K562 (cell line): ENCODE data around the gene KCNJ12.

Experiments
- BRD4 ChIP-seq: fragments of 200-600 bp; sonication (generic); IDR thresholded peaks from 2 replicates; pipeline ENCODE4 v1.6.1; 2017; ENCODE audit warnings: inconsistent platforms
- JUND ChIP-seq, 2 experiments: IDR thresholded peaks; 2 replicates in 1 of 2; 3 replicates in 1 of 2; pipeline ENCODE4 v1.6.1; 2011; ENCODE audit warnings: borderline replicate concordance in 2 of 2, low read depth in 2 of 2, low read length in 2 of 2, improper control_type of control experiment in 1 of 2, missing biosample characterization in 1 of 2, missing genetic modification characterization in 1 of 2, missing genetic modification reagents in 1 of 2
- NEUROD1 ChIP-seq: fragments of 150-350 bp; IDR thresholded peaks from 2 replicates; pipeline ENCODE4 v1.6.1; 2014; ENCODE audit warnings: borderline replicate concordance, low read length, low read depth; ENCODE audit not compliant: partially characterized antibody
- PHF21A ChIP-seq: fragments of 450-650 bp; IDR thresholded peaks from 2 replicates; pipeline ENCODE4 v1.6.1; 2017; ENCODE audit warnings: low read depth, borderline replicate concordance
- ZKSCAN1 ChIP-seq: fragments of 150-350 bp; IDR thresholded peaks from 2 replicates; pipeline ENCODE4 v1.6.1; 2016; ENCODE audit warnings: low read depth, low read length

GRCh38 chr17:21345236-21345635, 30.9 kb upstream of the KCNJ12 start:
- no peak for TF ChIP-seq JUND (IDR thresholded peaks at IDR 0.05; ENCODE audit: borderline replicate concordance, low read depth, low read length)
- no peak for TF ChIP-seq JUND (tag; IDR thresholded peaks at IDR 0.05; ENCODE audit: borderline replicate concordance, low read depth, low read length)
- no peak for TF ChIP-seq ZKSCAN1
- no peak for TF ChIP-seq PHF21A
- no peak for TF ChIP-seq BRD4
- TF ChIP-seq NEUROD1: no peak
